Measurements from ENCODE around the gene FEM1B.

Gene FEM1B

DNA sequence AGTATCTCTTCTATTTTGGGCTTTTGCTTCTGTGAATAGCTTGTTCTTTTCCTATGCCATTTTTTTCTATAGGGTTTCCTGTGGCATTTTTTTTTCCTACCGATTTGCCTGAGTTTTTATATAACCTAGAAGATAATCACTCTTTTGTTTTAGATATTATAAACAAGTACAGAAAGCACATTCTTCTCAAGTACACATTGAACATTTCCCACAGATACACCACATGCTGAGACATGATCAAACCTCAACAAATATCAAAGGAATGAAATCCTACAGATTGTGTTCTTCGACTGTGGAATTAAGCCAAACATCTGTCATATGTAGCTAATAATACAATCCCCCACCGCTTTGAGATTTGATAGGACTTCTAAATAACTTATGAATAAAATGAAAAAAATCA is 9.1 kb upstream of the FEM1B start:
- Histone ChIP-seq H3K27me3 (no peaks in the 10 kb centered on the region), H3K4me1 (peaks cover 0 to 26% (median 19%) of the 10 kb centered on the region in 4 donors), H3K4me3 (no peak overlapping the region), H3K27ac (no peak overlapping the region), H3K36me3 (no peaks in the 10 kb centered on the region), H3K9me3 (no peaks in the 10 kb centered on the region)
- intact Hi-C loops (cut with DNase I; ENCODE audit: low total_unique reads) = no loop called here
- TF ChIP-seq, protein P1, sequence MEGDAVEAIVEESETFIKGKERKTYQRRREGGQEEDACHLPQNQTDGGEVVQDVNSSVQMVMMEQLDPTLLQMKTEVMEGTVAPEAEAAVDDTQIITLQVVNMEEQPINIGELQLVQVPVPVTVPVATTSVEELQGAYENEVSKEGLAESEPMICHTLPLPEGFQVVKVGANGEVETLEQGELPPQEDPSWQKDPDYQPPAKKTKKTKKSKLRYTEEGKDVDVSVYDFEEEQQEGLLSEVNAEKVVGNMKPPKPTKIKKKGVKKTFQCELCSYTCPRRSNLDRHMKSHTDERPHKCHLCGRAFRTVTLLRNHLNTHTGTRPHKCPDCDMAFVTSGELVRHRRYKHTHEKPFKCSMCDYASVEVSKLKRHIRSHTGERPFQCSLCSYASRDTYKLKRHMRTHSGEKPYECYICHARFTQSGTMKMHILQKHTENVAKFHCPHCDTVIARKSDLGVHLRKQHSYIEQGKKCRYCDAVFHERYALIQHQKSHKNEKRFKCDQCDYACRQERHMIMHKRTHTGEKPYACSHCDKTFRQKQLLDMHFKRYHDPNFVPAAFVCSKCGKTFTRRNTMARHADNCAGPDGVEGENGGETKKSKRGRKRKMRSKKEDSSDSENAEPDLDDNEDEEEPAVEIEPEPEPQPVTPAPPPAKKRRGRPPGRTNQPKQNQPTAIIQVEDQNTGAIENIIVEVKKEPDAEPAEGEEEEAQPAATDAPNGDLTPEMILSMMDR (IDR thresholded peaks at IDR 0.05) = no peak
- no peak for DNase-seq

- TF ChIP-seq, protein P1 (IDR thresholded peaks at IDR 0.05) = no peak
- intact Hi-C loops (cut with DNase I; ENCODE audit: low total_unique reads) = no loop called here
- no peaks in the 10 kb centered on the region for H3K9me3 ChIP-seq
- H3K4me3 ChIP-seq = peak overlapping the region in 1 of 2 donors; percentile 1
- peak overlapping the region; percentile 64 to 76 for H3K27ac ChIP-seq
- no peaks in the 10 kb centered on the region for H3K36me3 ChIP-seq
- no peak for DNase-seq
- no peaks in the 10 kb centered on the region for H3K27me3 ChIP-seq
- H3K4me1 ChIP-seq = peaks cover 0 to 39% (median 37%) of the 10 kb centered on the region in 4 donors
Measured at GRCh38 chr15:68271854-68272471, 5.6 kb upstream of the FEM1B start.

DNA sequence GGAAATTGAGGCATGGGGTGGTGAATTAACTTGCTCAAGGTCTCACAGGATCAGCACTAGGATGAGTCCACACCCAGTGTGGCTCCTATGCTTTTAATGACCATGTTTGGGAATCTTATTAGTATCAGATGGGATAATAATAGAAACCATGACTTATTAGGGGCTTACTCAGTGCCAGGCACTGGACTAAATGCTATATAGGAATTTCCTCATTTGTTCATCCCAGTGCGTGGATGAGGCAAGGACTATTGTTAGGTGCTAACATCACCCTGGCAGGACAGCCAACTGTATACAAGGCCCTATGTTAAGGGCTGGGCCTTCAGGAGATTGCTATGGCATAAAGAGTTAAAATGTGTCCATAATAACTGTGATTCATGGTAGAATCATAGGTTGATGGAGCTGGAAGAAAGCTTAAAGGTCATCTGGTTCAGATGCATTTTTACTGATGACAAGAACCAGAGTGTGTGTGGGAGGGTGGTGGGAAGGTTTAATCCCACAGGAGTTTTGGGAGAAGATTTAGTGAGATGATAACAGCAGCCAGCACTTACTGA is 4.7 kb upstream of the FEM1B start:
- Histone ChIP-seq H3K27ac (peak overlapping the region; percentile 64 to 76), H3K27me3 (no peaks in the 10 kb centered on the region), H3K9me3 (no peaks in the 10 kb centered on the region), H3K4me1 (peaks cover 0 to 39% (median 37%) of the 10 kb centered on the region in 4 donors), H3K4me3 (no peak overlapping the region), H3K36me3 (no peaks in the 10 kb centered on the region)
- DNase-seq = no peak
- TF ChIP-seq, protein P1 (IDR thresholded peaks at IDR 0.05) = no peak
- intact Hi-C loops (cut with DNase I; ENCODE audit: low total_unique reads) = no loop called here

DNA sequence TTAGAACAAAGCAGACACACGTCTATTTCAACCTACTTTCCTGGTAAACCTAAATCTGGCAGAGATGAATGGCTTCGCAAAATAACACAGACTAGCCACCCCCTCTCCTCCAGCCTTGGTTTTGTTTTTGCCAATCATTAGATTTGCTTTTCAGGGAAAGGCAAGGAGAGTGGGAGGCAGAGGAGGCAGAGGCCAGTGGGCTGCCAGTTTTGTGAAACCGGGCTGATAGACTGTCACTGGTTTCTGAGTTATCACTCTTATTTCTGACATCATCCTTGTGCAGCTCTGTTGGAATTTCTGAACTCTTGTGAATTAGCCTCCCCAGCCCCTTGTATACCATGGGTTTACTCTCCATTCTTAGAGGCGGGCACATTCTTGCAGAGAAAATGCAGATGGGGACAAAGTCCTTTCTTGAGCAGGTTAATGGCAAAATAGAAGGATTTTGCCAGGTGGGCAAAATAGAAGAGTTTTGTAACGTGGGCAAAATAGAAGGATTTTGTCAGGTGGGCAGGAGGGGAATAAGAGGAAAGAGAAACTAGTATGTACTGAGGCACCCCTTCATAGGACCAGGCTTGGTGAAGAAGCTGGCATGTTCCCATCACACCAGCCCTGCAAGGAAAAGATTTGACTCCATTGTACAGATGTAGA is 3.2 kb upstream of the FEM1B start:
- H3K9me3 ChIP-seq = no peaks in the 10 kb centered on the region
- H3K27me3 ChIP-seq = no peaks in the 10 kb centered on the region
- DNase-seq = no peak
- peaks cover 0 to 42% (median 37%) of the 10 kb centered on the region in 4 donors for H3K4me1 ChIP-seq
- H3K27ac ChIP-seq = peak overlapping the region; percentile 64 to 76
- intact Hi-C loops (cut with DNase I; ENCODE audit: low total_unique reads) = no loop called here
- H3K36me3 ChIP-seq = no peaks in the 10 kb centered on the region
- no peak overlapping the region for H3K4me3 ChIP-seq
- TF ChIP-seq, protein P1 (IDR thresholded peaks at IDR 0.05) = no peak

DNA sequence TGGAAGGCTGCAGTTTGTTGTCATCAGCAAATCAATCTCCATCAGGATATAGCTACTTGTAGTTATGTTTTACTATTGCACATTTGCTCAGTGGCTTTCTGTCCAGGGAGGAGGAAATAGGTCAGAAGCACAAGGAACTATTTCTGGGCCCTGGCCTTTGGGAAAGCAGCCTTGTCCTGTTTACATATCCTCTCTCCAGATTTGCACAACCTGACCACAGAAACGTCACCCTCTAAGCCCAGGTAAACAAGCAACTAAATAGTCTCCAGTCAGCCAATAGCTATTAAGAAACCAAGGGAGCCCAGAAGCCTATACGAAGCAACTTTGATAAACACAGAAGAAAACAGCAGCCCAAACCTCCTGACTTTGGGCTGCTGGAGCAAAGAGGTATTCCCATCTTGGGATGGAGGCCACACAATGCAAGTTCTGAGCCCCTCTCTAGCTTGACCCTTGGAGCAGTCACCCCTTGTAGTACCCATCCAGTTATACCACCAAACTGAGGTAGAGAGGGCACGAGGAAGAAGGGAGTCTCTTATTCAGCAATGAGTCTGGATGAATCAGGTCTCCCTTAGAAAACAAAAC is 2.3 kb upstream of the FEM1B start:
- Histone ChIP-seq H3K27ac (peak overlapping the region; percentile 87 to 99), H3K27me3 (no peaks in the 10 kb centered on the region), H3K4me1 (peaks cover 0 to 52% (median 41%) of the 10 kb centered on the region in 4 donors), H3K9me3 (no peaks in the 10 kb centered on the region), H3K4me3 (no peak overlapping the region), H3K36me3 (no peaks in the 10 kb centered on the region)
- TF ChIP-seq, protein P1 (IDR thresholded peaks at IDR 0.05) = no peak
- intact Hi-C loops (cut with DNase I; ENCODE audit: low total_unique reads) = no loop called here
- DNase-seq = no peak
